ENCODE data around the gene SVOPL.
A peak's percentile ranks its signal among the peaks of the same experiment; 100 is the strongest.

The SVOPL gene

DNA sequence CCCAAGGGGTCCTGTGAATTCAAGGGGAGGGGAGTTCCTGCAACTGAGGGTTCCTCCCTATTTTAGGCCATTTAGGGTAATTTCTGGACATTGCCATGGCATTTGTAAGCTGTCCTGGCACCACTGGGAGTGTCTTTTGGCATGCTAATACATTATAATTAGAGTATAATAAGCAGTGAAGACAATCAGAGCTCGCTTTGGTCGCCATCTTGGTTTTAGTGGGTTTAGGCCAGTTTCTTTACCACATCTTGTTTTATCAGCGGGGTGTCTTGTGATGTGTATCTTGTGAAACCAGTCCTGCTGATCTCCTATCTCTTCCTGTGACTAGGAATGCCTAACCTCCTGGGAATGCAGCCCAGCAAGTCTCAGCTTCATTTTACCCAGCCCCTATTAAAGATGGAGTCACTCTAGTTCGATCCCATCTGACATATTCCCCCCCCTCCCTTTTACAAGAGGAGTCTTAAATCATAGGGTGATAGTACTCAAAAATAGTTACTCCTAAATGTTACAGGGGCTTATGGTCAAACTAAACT, 43.2 kb downstream of the SVOPL start:
- H3K4me3 ChIP-seq (ENCODE audit: low read depth, low read length), result no peak overlapping the region
- TF ChIP-seq CTCF (IDR thresholded peaks at IDR 0.05; ENCODE audit: low read depth, low read length) (no peak), MYC (IDR thresholded peaks at IDR 0.05; ENCODE audit: low read depth, low read length) (no peak)
- TF ChIP-seq, protein P1, sequence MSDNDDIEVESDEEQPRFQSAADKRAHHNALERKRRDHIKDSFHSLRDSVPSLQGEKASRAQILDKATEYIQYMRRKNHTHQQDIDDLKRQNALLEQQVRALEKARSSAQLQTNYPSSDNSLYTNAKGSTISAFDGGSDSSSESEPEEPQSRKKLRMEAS (IDR thresholded peaks at IDR 0.05; ENCODE audit: low read depth, low read length), result no peak
- DNase-seq (ENCODE audit: low read depth), result no peak

GRCh38 chr7:138656952-138657351, 44.2 kb downstream of the SVOPL start:
- DNase-seq (ENCODE audit: low read depth), result no peak
- TF ChIP-seq CTCF (IDR thresholded peaks at IDR 0.05; ENCODE audit: low read depth, low read length), result no peak
- TF ChIP-seq MYC (IDR thresholded peaks at IDR 0.05; ENCODE audit: low read depth, low read length), result no peak
- TF ChIP-seq, protein P1 (IDR thresholded peaks at IDR 0.05; ENCODE audit: low read depth, low read length), result no peak
- TF ChIP-seq POLR2A (IDR thresholded peaks at IDR 0.05; ENCODE audit: extremely low read depth, insufficient read length), result no peak

GRCh38 chr7:138654616-138655015, 46.5 kb downstream of the SVOPL start:
- TF ChIP-seq MYC (IDR thresholded peaks at IDR 0.05; ENCODE audit: low read depth, low read length) (no peak), POLR2A (IDR thresholded peaks at IDR 0.05; ENCODE audit: extremely low read depth, insufficient read length) (no peak), CTCF (IDR thresholded peaks at IDR 0.05; ENCODE audit: low read depth, low read length) (no peak)
- DNase-seq (ENCODE audit: low read depth), result peak; percentile 17

More at GRCh38 chr7:138656952-138657351, 44.2 kb downstream of the SVOPL start:
- H3K4me3 ChIP-seq (ENCODE audit: low read depth, low read length), result no peak overlapping the region

DNA sequence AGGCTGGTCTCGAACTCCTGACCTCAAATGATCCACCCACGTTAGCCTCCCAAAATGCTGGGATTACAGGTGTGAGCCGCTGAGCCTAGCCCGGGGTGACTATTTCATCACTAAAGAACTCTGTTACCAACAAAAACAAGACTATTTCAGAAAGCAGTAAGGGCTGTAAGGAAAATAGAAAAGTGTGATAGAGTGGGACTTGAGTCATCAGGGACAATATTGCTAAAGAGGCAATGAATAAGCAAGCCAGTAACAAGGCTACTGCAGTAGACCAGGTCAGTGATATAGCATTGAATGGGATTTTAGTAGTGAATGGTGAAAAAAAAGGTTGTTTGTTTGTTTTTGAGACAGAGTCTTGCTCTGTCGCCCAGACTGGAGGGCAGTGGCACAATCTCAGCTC, 51.7 kb downstream of the SVOPL start:
- DNase-seq (ENCODE audit: low read depth), result peak; percentile 38
- no peak overlapping the region for H3K4me3 ChIP-seq (ENCODE audit: low read depth, low read length)
- TF ChIP-seq CTCF (IDR thresholded peaks at IDR 0.05; ENCODE audit: low read depth, low read length) (no peak), POLR2A (IDR thresholded peaks at IDR 0.05; ENCODE audit: extremely low read depth, insufficient read length) (no peak), MYC (IDR thresholded peaks at IDR 0.05; ENCODE audit: low read depth, low read length) (no peak)
- TF ChIP-seq, protein P1 (IDR thresholded peaks at IDR 0.05; ENCODE audit: low read depth, low read length), result no peak

More at GRCh38 chr7:138654616-138655015, 46.5 kb downstream of the SVOPL start:
- H3K4me3 ChIP-seq (ENCODE audit: low read depth, low read length), result no peak overlapping the region

GRCh38 chr7:138645284-138645683, 55.9 kb downstream of the SVOPL start:
- no peak for DNase-seq (ENCODE audit: low read depth)
- TF ChIP-seq MYC (IDR thresholded peaks at IDR 0.05; ENCODE audit: low read depth, low read length) (no peak), POLR2A (IDR thresholded peaks at IDR 0.05; ENCODE audit: extremely low read depth, insufficient read length) (no peak), CTCF (IDR thresholded peaks at IDR 0.05; ENCODE audit: low read depth, low read length) (no peak)
- TF ChIP-seq, protein P1 (IDR thresholded peaks at IDR 0.05; ENCODE audit: low read depth, low read length), result no peak
- no peak overlapping the region for H3K4me3 ChIP-seq (ENCODE audit: low read depth, low read length)
